Stimulated activated CD4-positive, alpha-beta T cell treated with anti-CD3 and anti-CD28 coated beads, Interleukin-2, amount 100 ng/mL, for 4 hours (primary cell): ENCODE data around the gene WDFY3.
"Not testable (repeated sequence)": the region's sequence is repeated elsewhere in the genome, so short reads cannot be mapped to it uniquely, and the experiment has no call there.

Experiments
- DNase-seq: peaks from one replicate; pipeline ENCODE4 v3.0.0-alpha.2; 2020; ENCODE audit warnings: low read depth

Gene WDFY3

DNA sequence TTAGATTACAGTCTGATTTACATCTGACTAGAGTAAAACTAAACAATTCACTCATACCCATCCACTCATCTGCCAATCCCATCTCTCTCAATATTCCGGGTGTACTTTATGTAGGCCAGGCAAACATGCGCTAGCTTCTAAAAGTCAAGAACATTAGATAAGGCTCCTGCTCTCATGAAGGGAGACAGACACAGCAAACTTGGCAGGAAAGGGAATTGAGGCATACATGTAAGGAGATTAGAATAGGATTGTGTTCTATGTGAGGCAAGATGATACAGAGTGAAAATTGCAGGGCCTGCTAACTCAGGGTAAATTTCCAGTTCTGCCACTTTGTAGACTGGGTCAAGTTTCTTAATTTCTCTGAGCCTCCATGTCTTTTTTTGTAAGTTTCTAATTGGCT, 247.8 kb downstream of the WDFY3 start:
- no peak for DNase-seq

- no peak for DNase-seq
Observed at GRCh38 chr4:84710548-84710947, 255.9 kb downstream of the WDFY3 start.

DNA sequence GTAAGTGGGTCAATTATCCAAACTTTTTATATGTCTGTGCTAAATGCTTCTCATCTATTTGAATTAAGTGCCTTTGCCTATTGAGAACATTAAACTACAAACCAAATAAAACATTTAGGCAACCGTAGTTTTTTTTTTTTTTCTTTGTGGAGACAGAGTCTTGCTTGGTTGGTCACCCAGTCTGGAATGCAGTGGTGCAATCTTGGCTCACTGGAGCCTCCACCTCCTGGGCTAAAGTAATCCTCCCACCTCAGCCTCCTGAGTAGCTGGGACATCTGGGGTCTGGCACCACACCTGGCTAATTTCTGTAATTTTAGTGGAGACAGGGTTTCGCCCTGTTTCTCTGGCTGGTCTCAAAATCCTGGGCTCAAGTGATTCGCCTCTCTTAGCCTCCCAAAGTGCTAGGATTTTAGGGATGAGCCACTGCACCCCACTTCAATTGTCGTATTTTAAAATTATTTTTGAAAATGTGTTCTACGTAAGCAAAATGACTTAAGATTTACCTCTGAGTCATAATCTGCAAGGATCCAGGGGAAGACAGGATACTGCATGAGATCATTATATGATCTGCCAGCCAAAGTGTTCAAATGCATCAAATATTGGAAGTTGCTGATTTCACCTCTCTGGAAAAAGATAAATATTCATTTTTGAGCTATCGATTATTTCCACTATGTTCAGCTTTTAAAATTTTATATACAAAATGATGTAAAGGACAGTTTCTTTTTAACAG, 257.9 kb downstream of the WDFY3 start:
- DNase-seq, result no peak

GRCh38 chr4:84706286-84706685, 260.2 kb downstream of the WDFY3 start:
- DNase-seq, result no peak

DNA sequence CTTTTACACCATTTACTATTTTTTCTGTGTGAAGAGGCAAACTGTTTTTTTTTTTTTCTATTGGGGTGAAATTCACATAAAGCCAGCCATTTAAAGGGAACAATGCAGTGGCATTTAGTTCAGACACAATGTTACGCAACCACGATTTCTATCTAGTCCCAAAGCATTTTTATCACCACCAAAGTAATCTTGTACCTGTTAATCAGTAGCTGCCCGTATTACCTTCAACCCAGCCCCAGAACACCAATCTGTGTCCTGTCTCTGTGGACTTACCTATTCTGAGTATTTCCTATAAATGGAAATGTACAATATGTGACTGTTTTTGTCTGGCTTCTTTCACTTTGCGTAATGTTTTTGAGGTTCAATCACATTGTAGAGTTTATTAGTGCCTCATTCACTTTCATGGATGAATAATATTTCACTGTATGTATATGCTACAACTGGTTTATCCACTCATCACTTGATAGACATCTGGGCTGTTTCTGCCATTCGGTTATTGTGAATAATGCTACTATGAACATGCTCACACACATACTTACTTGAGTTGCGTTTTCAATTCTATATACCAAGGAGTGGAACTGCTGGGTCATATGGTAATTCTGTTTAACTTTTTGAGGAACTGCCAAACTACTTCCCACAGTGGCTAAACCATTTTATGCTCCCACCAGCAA, 267.4 kb downstream of the WDFY3 start:
- no peak for DNase-seq

- no peak for DNase-seq
Observed at GRCh38 chr4:84697615-84698201, 268.8 kb downstream of the WDFY3 start.

DNA sequence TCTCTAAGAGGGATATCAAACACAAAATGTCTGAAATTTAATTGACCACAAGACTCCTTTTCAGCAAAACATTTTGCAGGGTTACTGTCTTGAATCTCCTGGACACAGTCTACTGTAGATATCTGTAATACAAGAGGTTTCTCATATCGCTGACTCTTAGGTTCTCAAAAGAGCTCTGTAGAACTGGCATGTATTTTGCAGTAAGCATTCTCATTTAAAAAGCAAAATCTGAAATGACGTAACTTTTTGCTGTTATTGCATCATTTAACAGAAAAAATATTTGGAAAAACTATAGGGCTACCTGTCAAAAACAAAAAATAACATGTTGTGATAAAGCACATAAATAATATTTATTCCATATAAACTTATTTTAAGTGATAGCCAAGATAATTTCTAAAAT, 269.3 kb downstream of the WDFY3 start:
- no peak for DNase-seq

- no peak for DNase-seq
Observed at GRCh38 chr4:84691800-84692199, 274.7 kb downstream of the WDFY3 start.

- no peak for DNase-seq
Observed at GRCh38 chr4:84691170-84691691, 275.3 kb downstream of the WDFY3 start.

- DNase-seq, result no peak
Observed at GRCh38 chr4:84690481-84690880, 276.0 kb downstream of the WDFY3 start.

- DNase-seq, result no peak
Observed at GRCh38 chr4:84689197-84689596, 277.3 kb downstream of the WDFY3 start.

- DNase-seq, result no peak
Observed at GRCh38 chr4:84688605-84689004, 277.9 kb downstream of the WDFY3 start.

- no peak for DNase-seq
Observed at GRCh38 chr4:84685105-84685504, 281.4 kb downstream of the WDFY3 start.

GRCh38 chr4:84684361-84684760, 282.1 kb downstream of the WDFY3 start:
- no peak for DNase-seq

GRCh38 chr4:84683064-84683850, 283.2 kb downstream of the WDFY3 start:
- DNase-seq, result no peak

GRCh38 chr4:84682661-84683060, 283.8 kb downstream of the WDFY3 start:
- DNase-seq, result not testable (repeated sequence)

DNA sequence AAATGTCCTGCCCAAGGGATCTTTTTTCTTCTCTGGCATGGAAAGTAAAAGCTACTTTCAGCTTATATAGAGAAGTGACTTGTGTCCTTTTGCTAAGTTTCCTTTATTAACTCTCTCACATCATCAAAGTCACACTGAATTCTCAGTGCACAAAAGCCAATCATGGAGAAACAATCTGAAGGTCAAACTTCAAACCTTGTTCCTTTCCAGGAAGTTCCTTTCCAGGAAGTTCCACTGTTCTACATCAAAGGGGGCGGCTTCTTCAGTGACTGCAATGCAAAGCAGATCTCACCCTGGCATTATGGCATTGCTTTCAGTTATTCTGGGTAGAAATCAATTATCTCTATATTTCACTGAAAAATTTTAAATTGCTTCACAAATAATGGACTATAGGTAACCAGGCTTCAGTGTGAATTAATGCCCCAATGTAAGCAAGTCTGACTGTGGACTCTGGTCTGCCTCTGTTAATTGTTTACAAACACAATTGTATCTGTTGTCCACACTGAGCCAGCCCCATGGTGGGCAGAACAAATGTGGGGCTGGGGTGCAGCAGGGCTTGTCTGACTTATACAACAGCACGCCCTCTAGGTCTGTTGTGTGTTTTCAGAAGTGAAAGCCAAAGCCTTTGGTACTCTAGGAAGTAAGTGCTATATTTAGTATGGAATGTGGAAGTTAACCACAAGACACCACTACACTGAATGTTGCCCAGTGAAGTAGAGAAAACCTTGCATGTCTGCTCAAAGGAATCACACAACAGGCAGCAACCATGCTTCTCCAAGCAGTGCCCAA, 284.8 kb downstream of the WDFY3 start:
- DNase-seq, result no peak

DNA sequence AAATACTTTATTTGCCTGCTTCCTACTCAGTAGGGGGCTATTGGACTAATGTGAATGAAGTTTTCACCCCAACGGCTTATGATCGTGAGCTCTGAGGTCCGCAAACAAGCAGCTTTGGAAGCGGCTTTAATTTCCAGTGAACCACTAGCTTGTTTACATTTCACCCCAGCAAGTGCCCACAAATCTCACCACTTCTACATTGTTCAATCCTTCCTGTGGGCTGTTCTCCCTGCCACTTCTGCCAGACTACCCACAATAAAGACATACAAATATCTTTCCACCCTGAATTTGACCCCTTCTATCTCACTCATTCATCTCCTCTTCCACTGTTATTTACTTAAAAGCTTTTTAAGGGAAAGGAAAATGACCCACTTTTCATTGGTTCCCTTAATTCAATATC, 285.5 kb downstream of the WDFY3 start:
- DNase-seq, result no peak

DNA sequence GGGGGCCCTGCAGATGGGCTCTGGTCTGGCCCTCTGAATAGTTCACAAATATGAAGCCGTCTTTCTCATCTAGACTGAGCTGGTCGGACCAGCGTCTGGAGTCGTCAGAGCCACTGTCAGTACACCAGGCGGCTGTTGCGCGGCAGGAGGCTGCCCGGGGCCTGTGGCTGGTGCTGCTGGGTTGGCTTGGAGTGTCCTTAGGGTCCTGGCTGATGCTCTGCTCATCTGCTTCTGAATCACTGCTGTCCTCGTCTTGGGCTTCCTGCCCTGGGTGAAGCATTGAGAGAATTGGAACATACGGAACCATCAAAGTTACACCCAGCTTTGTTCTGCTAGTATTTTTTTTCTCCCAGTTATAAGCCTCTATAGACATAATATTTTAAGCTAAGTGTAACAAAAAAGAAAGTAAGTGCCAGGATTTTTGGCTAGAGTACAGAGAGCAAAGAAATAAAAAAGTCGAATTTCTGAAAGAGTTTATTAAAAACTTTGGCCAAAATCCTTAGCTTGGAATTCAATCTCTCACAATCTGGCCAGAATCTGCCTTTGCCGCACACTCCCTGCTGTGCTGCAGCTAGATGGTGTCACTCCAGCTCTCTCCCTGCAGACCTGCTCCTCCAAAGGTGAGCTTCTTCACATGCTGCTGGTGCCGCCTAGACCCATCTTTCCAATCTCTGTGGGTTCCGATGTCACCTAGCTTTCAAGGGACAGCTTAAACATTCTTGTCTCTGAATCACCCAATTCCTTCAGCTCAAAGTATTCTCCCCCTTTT, 287.3 kb downstream of the WDFY3 start:
- no peak for DNase-seq

- no peak for DNase-seq
Observed at GRCh38 chr4:84677995-84678394, 288.5 kb downstream of the WDFY3 start.

GRCh38 chr4:84677093-84677492, 289.4 kb downstream of the WDFY3 start:
- no peak for DNase-seq
